HS-5 (cell line): ENCODE data around the gene AREL1.

Source experiments
- DNase-seq: peaks from one replicate; pipeline ENCODE4 v3.0.0-alpha.2; 2012; ENCODE audit warnings: low read depth

AREL1 gene

DNA sequence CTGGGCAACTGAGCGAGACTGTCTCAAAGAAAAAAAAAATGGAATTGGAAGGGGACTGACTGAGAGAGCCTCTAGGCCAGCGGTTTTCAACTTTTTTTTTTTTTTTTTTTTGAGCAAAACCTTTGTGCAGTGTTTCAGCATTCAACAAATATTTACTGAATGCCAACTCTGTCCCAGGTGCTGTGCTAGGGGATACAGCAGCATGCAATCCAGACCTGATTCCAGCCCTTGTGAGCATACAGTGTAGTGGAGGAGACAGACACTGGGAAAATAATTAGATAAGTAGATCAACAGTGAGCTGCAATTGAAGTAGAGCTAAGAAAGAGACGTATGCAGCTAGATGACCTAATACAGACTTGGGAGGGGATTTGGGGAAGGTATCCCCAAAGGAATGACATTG lies 77.0 kb downstream of the AREL1 start:
- no peak for DNase-seq

DNA sequence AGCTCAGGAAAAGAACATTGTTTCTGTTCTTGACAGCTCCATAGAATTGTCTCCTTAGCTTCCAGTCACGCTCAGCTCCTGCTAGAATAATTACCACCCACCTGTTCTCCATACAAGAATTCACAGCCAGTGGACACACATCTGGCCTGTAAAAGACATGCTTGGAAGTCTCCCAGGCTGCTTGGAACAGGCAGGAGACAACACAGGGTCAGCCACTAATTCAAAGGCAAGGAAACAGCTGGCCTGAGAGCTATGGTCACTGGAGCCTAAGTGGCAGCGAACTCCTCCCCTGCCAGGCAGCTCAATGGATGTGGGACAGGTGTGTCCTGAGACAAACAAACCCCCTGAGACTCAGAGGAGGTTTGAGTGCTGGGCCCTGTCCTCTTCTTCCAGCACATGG lies 77.9 kb downstream of the AREL1 start:
- no peak for DNase-seq

DNA sequence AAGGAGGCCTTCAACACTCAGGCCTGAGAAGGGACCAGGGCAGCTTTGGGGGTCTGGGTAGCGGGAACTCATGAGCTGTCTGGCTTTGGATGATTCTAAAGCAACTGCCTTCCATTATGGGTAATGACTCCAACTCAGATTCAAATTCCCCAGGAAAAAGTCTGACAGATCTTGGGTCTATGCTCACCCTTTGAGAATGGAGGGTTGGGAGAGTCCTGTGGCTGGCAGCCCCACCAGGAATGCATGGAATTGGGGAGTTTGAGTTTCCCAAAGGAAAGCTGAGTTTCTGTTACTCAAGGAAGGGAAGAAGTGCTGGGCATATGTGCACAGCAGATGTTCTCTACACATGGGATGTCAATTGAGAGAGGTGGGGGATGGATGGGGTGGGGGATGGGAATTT lies 78.4 kb downstream of the AREL1 start:
- DNase-seq, result no peak

DNA sequence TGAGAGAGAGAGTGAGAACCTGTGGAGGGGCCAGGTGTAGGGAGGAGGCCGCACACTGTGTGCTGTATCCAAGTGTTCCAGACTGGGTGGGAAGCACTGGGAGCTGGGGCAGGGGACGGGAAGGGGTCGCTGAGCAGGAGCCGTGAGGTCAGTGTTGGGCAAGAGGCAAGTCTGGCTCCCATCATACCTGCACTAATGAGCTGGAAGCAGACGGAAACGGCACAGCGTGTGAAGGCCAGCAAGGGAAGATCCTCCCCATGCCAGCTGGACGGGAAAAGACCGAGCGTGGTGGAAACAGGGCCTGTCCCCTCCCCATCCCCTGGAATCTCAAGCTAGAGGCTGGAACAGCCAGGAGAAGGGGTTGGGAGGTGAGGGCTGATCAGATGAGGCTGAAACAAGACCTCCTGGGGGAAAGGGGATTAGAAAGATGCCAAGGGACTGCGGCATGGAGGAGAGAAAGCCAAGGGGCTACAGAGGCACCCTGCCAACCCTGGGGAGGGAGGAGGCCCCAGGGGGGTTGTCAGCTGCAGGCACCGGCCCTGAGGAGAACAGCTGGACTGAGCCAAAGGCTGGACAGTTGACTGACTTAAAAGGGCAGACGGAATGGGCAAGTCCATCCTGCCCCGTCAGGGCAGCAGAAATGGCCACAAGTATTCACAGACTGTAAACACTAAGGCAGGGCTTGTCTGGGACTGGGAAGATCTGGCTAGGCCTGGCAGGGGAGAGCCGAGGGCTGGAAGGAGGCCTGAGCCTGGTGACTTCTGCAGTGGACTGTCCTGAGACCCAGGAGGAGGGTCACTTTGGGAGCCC lies 81.8 kb downstream of the AREL1 start:
- no peak for DNase-seq

DNA sequence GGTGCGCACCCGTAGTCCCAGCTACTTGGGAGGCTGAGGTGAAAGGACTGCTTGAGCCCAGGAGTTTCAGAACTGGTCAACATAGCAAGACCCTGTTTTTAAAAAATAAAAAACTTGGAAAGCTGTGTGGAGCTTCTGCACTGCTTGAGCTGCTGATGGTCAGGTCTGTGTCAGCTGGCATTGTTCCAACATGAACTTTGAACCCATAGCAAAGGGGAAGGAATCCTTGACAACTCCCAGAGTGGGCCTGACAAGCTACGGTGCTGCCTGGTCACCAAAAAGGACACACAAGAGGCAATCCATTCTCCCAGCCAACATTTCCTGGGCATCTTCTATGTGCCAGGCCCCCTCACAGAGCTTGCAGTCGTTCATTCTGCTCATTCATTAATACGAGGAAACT lies 84.5 kb downstream of the AREL1 start:
- no peak for DNase-seq

DNA sequence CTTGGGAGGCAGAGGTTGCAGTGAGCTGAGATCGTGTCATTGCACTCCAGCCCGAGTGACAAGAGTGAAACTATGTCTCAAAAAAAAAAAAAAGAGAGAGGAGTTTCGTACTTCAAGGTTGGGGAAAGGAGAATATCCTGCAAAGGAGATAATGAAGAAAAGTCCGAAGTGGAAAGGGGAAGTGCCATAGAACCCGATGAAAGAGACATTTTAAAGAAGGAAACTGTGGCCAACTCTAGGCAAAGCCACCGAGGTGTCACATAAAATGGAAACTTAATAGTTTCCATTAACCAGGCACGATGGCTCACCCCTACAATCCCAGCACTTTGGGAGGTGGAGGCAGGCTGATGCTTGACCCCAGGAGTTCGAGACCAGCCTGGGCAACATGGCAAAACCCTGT lies 85.8 kb downstream of the AREL1 start:
- no peak for DNase-seq

DNA sequence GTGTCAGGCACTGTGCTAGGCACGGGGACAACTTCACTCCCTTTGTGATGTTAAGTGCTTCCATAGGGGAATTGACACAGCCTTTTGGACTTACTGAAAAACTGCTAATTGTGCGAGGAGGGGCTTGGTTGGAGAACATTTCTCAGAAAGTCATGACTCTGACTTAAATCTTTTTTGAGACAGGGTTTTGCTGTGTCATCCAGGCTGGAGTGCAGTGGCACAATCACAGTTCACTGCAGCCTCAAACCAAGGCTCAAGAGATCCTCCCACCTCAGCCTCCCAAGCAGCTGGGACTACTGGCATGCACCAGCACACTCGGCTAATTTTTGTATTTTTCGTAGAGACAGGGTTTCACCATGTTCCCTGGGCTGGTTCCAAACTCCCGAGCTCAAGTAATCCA lies 90.6 kb downstream of the AREL1 start:
- no peak for DNase-seq

DNA sequence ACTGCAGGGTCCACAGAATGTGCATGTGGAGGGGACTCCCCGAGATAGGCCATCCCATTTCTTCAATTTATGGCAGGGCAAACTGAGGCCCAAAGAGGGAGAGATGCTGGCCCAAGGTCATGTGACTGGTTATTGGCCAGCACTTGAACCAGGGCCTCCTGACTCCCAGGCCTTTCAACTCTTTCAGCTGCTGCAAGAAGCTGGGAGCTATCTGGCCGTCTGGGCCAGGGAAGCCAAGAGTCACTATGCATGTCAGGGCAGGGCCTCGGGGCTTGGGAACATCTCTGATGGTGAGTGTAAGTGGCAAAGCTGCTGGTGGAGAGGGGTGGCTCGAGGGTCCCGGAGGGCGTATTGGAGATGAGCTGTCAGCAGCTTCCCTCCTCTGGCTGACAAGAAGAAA lies 91.3 kb downstream of the AREL1 start:
- DNase-seq, result no peak

DNA sequence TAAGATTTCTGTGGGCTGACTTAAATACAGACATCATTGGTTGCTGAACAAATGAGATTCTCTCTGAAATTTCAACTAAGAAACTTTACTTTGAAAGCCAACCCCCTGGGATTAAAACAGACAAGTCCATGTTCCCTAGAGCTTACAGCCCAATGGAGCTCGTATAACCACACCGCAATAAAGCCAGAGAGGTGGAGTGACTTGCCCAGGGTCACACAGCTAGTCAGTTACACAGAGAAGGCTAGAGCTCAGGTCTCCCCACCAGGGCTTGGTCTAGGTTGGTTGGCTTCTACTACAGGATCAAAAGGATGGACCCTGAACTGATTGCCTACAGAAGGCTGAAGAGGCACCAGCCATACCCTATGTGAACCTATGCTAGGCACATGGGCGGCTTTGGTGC lies 92.0 kb downstream of the AREL1 start:
- no peak for DNase-seq

DNA sequence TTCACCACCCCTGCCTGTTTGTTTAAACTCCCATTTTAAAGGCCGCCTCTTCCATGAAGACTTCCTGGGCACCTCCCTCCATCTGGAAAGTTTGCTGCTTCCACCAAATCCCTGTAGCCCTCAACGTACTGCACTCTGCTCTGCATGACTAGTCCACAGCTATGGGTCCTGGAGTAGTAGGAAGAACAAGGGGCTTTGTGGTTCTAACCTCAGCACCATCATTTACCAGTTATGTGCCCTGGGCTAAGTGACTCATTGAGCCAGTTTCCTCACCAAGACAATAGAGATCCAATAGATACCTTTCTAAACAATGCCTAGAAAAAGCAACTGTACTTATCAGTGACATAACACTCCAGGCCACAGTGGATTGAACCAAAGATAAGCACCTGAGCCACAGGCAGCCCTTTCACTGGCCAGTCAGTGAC lies 92.4 kb downstream of the AREL1 start:
- peak; percentile 91 for DNase-seq

DNA sequence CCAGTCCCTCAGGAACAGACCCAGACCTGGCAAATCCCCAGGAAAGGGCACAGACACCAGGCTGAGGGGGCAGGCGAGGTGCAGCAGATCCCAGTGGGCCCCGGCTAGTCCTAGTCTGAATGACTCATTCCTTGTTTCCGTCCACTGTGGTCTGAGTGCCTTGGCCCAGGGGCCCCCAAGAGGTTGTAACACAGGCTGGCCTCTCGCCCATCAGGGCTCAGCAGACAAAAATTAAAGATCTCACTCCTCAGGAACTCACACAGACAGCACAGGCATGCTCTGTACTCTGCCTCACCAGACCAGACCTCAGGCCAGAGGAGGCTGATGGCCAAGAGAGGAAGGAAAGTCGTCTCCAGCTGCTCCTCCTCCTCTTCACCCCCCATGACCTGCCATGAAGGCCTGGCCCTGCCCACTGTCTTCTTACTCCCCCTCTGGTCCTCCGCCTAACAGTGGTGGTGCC lies 93.2 kb downstream of the AREL1 start:
- peak; percentile 95 for DNase-seq

DNA sequence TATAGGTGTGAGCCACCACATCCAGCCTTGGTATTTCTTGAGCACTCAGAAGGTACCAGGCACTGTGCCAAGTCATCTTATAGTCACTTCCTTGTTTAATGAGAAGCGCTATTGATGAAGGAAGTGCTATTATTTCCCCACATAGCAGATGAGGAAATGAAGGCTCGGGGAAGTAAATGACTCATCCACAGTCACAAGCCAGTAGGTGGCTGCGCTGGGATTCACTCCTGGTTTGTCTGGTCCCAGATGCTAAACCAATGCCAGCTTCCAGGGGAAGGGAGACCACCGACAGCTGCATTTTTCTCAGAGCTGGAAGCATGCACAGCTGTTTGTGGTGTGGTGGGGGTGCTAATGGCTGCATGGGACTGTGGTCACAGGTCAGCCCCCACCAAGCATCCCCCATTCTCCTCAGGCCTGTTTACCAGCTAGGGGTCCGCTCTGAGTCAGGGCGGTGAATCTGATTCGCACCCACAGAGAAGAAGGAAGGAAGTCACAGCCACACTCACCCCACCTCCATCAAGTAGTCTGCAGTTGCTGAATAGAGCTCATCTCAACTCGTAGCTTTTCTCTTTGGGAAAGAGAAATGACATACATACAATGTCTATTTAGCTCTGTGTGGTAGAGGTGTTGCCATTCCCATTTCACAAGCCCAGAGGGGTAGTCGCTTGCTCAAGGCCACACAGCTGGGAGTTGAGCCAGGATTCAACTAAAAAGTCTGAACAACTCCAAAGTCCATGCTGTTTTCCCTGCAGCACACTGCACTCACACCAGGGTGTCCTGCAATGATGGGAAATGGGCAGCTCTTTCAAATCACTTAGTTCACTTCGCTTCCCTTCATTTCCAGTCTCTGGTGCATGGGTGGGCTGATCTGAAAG lies 94.6 kb downstream of the AREL1 start:
- peak; percentile 59 for DNase-seq

DNA sequence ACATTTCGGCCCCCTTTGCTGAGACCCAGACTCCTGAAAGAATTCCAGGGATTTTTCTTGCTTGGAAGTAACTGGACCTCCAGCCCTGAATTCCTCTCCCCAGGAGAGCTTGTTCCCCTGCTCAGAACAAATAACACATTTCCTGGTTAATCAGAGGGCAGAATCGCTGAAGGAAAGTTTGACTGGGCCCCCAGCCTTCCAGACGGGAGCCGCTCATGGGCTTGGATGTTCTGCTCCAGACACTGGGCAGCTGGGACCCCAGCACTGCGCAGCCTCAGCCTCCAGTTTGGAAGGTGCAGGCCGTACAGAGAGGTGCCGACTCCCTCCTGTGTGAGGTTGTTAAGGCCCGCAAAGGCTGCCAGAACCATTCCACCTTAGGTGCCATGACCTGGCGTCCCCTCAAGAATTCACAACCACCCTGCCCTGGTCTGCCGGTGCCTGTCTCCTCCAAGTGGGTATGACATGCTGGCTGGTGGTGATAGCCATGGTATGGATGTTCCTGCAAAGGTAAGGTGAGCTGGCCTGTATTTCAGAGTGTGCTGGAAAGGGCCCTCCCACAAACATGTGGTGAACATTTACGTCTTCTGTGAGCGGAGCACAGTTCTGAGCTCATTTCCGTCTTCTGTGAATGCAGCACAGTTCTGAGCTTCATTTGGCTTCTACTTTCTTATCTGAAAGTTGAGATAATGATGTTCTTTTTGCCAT lies 95.7 kb downstream of the AREL1 start:
- no peak for DNase-seq

DNA sequence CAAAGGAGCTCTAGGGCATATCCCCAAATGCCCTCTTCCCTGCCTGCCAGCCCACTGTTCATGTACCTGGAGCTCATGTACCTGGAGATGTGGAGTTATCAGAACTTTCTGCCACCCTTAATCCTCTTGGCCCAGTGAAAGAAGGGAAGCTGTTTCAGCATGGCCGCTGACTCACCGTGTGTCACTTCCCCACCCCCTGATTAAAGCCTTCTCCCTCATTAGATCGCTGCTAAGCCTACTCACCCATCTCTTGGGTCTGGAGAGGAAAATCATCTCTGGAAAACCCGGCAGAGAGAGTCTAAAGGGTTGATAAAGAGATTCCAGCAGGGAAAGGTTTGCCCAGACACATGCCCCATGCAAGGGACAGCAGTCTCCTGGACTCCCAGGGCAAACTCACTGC lies 96.4 kb downstream of the AREL1 start:
- DNase-seq, result peak; percentile 80

DNA sequence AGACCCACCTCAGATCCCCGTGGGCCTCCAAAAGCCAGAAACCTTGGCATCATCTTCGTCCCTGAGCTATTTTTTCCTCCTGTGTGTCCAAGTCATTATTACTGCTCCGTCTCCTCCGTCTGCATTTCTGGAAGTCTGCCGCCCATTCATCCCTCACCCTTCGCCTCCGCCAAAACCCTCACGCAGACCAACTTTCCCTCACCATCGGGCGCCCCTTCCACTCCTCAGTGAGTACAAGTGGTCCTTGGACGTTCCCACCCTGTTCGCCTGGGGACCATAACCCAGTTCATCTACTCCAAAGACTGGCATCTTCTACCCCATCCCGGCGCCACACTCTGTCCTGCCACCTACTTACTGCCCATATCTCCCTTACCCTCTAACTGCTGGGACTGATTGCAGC lies 97.1 kb downstream of the AREL1 start:
- DNase-seq, result no peak

DNA sequence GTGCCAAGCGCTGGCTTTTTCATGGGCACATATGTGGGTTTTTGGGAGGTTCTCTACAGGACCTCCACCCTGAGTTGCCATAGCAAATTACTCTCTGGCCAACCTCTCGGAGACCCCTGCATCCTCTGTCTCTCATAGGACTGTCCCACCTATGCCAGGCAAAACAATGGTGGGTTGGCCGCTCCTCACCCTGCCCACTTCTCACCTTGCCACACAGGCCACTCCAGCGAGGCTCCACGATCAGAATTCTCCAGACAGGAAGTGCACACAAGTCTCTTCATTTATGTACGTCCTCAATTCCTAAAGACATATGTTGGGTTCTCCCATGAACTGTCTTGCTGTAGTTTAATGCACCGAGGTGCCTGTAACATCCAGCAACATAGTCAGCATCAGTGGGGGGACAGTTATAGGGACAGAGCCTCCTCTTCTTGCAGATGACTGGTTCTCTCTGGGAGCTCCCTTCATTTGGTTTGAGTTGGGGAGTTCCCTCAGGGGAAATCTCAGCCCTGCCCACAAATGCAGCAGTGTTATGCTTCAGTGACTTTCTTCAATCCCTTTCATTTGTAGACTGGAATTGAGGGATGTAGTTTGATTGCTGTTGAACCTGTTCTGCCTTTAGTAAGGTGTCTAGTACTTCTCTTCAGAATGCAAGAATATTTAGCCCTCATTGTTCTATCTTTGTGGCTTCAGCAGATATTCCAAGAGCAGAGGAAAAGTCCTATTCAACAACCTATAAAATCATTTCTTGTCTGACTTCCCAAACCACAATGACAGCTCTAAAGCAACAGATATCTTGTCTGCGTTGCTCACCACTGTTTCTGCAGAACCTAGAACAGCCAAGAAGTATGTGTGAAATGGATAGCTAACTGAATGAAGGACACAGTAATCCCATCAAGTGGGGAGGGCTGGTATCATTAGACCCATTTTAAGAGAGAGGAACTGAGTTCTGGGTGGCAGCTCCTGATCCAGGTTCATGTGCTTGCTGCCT lies 98.1 kb downstream of the AREL1 start:
- DNase-seq, result no peak

DNA sequence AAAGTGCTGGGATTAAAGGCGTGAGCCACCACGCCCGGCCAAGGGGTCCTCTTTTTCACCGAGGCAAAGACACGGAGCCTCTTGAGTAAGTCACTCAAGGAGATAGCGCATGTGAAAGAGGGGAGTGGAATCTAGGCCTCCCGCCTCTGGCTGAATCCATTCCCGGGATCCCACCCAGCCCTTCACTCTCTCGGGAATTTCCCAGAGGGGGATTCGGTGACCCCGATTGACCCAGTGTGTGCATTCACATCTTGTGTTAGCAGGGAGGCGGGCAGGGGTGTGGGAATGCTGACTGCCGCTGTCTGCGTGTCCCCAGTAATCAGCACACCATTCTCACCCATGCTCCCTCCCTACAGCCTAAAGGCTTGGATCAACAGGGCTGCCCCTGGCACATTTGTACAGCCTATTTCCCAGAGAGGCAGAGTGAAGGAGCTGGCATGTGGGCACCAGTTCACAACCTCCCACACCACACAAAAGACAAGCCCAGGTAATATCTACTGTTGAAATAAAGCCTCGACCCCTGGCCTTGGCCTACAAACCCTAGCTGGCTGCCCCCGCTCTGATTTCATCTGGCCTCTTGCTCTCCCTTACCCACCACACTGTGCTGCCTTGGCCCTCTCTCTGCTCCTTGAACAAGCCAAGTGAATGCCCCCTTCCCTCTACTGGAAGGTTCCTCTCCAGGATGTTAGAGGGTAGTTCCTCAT lies 99.5 kb downstream of the AREL1 start:
- no peak for DNase-seq

DNA sequence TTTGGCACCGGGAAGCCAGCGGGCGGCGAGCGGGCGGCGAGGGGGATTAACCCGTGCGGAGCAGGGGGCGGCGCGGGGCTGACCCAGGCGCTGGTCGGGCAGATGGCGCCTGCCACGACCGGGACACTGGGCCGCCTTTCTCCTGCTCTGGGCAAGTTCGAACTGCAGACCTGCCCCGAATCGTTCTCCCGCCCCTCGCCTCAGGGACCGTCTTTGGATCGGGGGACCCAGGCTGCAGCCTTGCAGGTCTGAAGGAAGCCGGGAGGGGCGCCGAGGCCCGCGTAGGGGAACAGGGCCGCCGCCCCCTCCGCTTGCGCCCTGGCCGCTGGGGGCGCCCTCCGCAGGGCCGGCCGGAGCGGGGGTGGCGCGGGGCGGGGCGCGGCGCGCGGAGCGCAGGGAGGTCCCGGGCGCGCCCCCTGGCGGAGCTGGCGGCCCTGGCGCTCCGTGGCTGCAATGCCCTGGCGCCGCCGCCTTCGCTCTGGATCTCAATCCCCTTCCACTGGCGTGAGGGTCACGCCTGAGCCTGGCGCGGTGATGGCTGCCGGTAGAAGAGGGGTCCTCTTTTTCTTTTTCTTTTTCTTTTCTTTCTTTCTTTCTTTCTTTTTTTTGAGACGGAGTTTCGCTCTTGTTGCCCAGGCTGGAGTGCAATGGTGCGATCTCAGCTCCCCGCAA lies 100.4 kb downstream of the AREL1 start:
- no peak for DNase-seq

DNA sequence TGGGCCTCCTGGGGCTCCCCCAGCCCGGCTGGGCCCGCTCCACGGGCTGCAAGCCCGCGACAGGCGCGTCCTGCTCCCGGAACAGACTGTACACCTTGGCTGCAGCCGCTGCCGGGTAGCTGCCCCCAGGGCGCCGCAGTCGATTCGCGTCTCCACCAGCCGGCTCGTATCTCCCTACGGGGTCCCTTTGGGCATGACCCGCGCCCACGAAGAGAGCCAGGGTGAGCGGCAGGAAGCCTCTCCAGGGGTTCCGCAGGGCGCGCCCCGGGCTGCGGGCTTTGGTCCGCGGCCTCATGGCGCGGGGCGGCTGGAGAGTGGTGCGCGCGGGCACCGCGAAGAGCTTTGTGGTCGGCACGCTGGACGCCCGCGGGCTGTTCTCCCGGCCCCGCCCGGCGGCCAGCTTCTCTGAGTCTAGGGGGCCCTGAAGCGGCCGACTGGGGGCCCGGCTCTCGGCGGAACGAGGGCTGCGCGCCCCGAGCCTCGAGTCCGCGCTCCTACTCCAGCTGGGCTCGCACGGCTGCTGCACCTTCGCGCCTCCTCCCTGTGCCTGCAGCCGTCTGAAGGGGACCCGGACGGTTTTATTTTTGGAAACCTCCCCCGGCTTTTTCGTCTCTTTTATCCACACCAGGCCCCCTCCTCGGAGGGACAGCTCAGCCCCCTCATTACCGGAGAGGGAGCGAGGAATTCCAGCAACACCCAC lies 101.1 kb downstream of the AREL1 start, which contains the start of gene LTBP2:
TSS of gene LTBP2 (minus strand) at position 588 of the 700 bp plus-strand sequence. CDS start at position 295, 293 bp downstream.
- DNase-seq, result no peak
